ENCODE data around the gene OR6C68.

The OR6C68 gene

DNA sequence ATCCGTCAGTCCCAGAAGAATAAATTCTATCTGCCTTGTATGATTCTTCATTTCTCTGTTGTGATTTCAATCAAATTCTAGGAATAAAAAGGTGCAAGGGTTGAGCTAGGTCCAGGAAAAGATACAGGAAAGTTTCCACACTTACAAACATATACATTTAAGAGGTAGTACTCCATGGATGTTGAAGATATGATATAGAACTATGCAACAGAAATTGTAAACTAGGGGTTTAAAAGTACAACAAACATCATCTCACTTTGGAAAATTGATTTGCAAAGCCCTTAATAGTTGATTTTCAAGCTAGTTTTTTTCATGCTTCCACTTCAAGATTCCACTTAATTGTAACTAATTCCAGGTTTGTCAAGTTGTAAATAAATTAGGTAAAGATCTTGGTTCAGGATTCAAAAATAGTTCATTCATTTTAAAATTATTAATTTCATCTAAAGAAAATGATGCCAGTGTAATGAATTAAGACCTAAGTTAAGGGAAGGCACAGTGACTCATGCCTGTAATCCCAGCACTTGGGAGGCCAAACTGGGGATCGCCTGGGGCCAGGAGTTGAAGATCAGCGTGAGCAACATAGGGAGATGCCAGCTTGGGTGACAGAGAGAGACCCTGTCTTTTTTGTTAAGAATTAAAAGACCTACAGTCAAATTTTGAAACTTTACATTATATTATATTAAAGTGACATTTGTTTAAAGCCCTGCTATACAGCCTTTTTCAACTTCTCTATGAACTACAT, 21.9 kb upstream of the OR6C68 start, which contains the start of gene OR6C70:
Gene OR6C70, minus strand, starts transcription at position 51 of the 742 bp plus-strand sequence. Its CDS starts 0 bp downstream, at position 51.
- TF ChIP-seq, protein P1, sequence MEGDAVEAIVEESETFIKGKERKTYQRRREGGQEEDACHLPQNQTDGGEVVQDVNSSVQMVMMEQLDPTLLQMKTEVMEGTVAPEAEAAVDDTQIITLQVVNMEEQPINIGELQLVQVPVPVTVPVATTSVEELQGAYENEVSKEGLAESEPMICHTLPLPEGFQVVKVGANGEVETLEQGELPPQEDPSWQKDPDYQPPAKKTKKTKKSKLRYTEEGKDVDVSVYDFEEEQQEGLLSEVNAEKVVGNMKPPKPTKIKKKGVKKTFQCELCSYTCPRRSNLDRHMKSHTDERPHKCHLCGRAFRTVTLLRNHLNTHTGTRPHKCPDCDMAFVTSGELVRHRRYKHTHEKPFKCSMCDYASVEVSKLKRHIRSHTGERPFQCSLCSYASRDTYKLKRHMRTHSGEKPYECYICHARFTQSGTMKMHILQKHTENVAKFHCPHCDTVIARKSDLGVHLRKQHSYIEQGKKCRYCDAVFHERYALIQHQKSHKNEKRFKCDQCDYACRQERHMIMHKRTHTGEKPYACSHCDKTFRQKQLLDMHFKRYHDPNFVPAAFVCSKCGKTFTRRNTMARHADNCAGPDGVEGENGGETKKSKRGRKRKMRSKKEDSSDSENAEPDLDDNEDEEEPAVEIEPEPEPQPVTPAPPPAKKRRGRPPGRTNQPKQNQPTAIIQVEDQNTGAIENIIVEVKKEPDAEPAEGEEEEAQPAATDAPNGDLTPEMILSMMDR (IDR thresholded peaks at IDR 0.05): no peak

DNA sequence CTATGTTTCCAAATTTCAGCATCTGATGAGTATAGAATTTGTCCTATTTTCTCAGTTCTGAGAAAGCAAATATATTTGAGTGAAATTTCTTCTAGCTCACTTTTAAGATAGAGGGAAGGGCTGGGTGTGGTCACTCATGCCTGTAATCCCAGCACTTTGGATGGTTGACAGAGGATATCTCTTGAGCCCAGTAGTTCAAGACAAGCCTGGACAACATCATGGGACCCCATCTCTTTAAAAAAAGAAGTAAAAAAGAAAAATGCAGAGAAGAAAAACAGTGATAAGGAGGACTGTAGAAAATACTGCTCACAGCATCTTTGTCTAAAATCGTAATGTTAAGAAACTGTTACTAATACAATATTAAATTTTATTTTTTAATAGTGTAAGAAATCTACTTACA, 19.9 kb upstream of the OR6C68 start:
- TF ChIP-seq, protein P1 (IDR thresholded peaks at IDR 0.05): no peak

DNA sequence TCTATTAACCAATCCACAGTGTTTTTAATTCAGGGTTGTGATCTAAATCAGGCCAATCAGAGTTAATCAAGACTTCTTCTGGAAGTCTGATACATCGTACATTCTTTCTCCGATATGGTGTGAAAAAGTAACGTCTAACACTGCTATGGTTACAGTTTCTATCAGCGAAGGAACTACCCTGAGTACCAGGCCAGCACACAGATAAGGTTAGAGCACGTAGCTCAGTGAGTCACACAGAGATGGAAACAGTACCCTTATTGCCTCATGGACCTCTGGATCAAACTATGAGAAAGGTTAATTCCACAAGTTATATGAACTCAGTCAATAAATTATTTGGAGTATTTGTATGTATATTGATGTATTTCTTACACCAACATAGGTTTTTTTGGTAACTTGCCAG, 3.3 kb downstream of the OR6C68 start:
- TF ChIP-seq, protein P1 (IDR thresholded peaks at IDR 0.05): no peak

DNA sequence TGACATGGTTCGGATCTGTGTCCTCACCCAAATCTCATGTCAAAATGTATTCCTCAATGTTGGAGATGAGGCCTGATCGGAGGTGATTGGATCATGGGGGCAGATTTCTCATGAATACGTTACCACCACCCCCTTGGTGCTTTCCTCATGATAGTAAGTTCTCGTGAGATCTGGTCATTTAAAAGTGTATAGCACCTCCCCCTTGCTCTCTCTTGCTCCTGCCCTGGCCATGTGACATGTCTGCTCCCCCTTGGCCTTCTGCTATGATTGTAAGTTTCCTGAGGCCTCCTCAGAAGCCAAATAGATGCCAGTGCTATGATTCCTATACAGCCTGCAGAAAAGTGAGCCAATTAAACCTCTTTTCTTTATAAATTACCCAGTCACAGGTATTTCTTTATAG, 7.1 kb downstream of the OR6C68 start:
- TF ChIP-seq, protein P1 (IDR thresholded peaks at IDR 0.05): no peak

DNA sequence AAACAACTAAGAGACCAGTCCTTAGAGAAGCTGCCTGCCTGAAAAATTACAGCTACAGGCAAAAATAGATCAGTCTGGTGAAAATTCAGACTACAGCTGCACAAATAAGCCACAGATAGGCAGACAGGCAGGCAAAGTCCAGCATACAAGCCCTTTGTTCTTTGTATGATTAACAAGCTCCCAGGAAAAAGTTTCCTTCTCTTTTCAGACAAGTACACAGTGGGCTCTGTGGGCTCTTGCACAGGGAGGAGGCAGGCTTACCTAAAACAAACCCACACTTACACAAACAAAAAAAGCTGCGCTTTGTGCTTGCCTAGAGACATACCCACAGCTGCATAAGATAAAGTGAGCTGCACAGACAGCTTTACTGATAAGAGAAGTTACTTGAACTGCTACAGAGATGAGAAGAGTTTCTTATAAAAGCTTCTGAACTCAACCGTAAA, 7.7 kb downstream of the OR6C68 start:
- TF ChIP-seq, protein P1 (IDR thresholded peaks at IDR 0.05): no peak

DNA sequence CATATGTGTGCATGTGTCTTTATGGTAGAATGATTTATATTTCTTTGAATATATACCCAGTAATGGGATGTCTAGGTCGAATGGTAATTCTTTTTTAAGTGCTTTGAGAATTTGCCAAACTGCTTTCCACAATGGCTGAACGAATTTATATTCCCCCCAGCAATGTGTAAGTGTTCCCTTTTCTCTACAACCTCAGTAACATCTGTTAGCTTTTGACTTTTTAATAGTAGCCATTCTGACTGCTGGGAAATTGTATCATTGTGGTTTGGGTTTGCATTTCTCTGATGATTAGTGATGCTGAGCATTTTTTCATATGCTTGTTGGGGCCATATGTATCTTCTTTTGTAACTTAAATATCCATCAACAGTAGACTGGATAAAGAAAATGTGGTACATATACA, 9.4 kb downstream of the OR6C68 start:
- TF ChIP-seq, protein P1 (IDR thresholded peaks at IDR 0.05): no peak

DNA sequence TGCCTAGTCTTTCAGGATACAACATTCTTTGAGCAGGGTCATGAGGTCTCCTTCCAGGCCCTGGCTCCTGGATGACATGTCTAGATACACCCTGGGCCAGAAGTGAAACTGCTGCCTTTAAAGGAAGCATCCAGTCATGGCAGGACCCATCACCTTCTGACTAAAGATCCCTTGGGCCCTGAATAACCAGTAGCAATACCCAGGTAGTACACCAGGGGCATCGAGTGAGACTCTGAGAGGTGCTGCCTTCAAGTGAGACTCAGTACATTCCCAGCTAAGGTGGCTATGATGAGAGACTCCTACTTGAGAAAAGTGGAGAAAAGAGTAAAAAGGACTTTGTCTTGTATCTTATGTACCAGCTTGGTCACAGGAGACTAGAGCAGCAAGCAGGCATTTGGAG, 23.5 kb downstream of the OR6C68 start:
- TF ChIP-seq, protein P1 (IDR thresholded peaks at IDR 0.05): no peak

All from LNCAP (cell line).